Liver (tissue), 3 donors: ENCODE data around the gene ASAP2.

Source experiments
- CTCF ChIP-seq: fragments of 150-350 bp; IDR thresholded peaks from 2 replicates; pipeline ENCODE4 v1.5.1; 2017; ENCODE audit warnings: improper control_type of control experiment, low read depth, low read length; ENCODE audit not compliant: missing input control
- EGR1 ChIP-seq, 2 donors: IDR thresholded peaks; 2 replicates each; pipeline ENCODE4 v1.6.1; 2016 to 2018; ENCODE audit warnings: antibody characterized with exemption in 2 of 2, low read depth in 2 of 2
- FOXA1 ChIP-seq: IDR thresholded peaks from 2 replicates; pipeline ENCODE4 v1.6.1; 2016; ENCODE audit warnings: antibody characterized with exemption
- GABPA ChIP-seq, 2 donors: IDR thresholded peaks in 1 of 2; conservative IDR thresholded peaks in 1 of 2; 2 replicates each; pipeline ENCODE4 v1.6.1; 2016; ENCODE audit warnings: antibody characterized with exemption in 2 of 2, mild to moderate bottlenecking in 1 of 2, moderate library complexity in 1 of 2
- JUND ChIP-seq, 2 donors: IDR thresholded peaks; 2 replicates each; pipeline ENCODE4 v1.6.1; 2016; ENCODE audit warnings: antibody characterized with exemption in 2 of 2
- MAX ChIP-seq: IDR thresholded peaks from 2 replicates; pipeline ENCODE4 v1.6.1; 2016; ENCODE audit warnings: antibody characterized with exemption
- NR2F2 ChIP-seq: IDR thresholded peaks from 2 replicates; pipeline ENCODE4 v1.6.1; 2016; ENCODE audit warnings: antibody characterized with exemption
- RAD21 ChIP-seq, 2 donors: IDR thresholded peaks; 2 replicates each; pipeline ENCODE4 v1.6.1; 2016; ENCODE audit warnings: antibody characterized with exemption in 2 of 2, mild to moderate bottlenecking in 2 of 2
- REST ChIP-seq: IDR thresholded peaks from 2 replicates; pipeline ENCODE4 v1.6.1; 2016; ENCODE audit warnings: antibody characterized with exemption, mild to moderate bottlenecking
- RXRA ChIP-seq, 2 donors: IDR thresholded peaks; 2 replicates each; pipeline ENCODE4 v1.6.1; 2017 to 2018; ENCODE audit warnings: antibody characterized with exemption in 2 of 2, mild to moderate bottlenecking in 1 of 2
- SP1 ChIP-seq: IDR thresholded peaks from 2 replicates; pipeline ENCODE4 v1.6.1; 2018; ENCODE audit warnings: antibody characterized with exemption, mild to moderate bottlenecking
- TAF1 ChIP-seq: conservative IDR thresholded peaks from 2 replicates; pipeline ENCODE4 v1.6.1; 2016; ENCODE audit warnings: antibody characterized with exemption, mild to moderate bottlenecking
- YY1 ChIP-seq: IDR thresholded peaks from 2 replicates; pipeline ENCODE4 v1.6.1; 2016; ENCODE audit warnings: antibody characterized with exemption, mild to moderate bottlenecking
- ZBTB33 ChIP-seq: IDR thresholded peaks from 2 replicates; pipeline ENCODE4 v1.6.1; 2016; ENCODE audit warnings: antibody characterized with exemption
- donor health status: healthy.
- donor health status: healthy.

- TF ChIP-seq CTCF, result no peak
- no peak for TF ChIP-seq NR2F2
- no peak for TF ChIP-seq RAD21 (IDR thresholded peaks at IDR 0.05)
- no peak for TF ChIP-seq FOXA1
- TF ChIP-seq MAX, result no peak
- TF ChIP-seq SP1, result no peak
- no peak for TF ChIP-seq EGR1 (IDR thresholded peaks at IDR 0.05; ENCODE audit: low read depth in 2 of 2)
- TF ChIP-seq GABPA (IDR thresholded peaks at IDR 0.05 in 1 of 2, conservative IDR thresholded peaks at IDR 0.05 in 1 of 2), result no peak
- no peak for TF ChIP-seq REST
- TF ChIP-seq TAF1, result no peak
- TF ChIP-seq YY1, result no peak
- no peak for TF ChIP-seq JUND (IDR thresholded peaks at IDR 0.05)
- TF ChIP-seq ZBTB33, result no peak
- TF ChIP-seq RXRA (IDR thresholded peaks at IDR 0.05), result no peak
These were observed 210.3 kb downstream of the ASAP2 start for GRCh38 chr2:9416962-9417316.
